CD4-positive, alpha-beta T cell (primary cell): Measurements from ENCODE around the gene TRIM43. TPM values are rescaled to one million over a fixed set of nuclear protein-coding genes. Genes with fewer than 3 reads are reported as not detected.
"Not testable (repeated sequence)": the region's sequence is repeated elsewhere in the genome, so short reads cannot be mapped to it uniquely, and the experiment has no call there.

ENCODE experiments used
- ATAC-seq: fragments of 200-7000 bp; cut with Tn5 transposase; one replicate; pipeline ENCODE4 v1.10.0; 2022; ENCODE audit warnings: mild to moderate bottlenecking; ENCODE audit not compliant: poor library complexity
- CTCF ChIA-PET: fragments of 350-600 bp; sonication (Branson Sonifier 250); formaldehyde crosslinking; loops from one replicate; lab custom pipeline; 2021; ENCODE audit warnings: antibody characterized with exemption, inconsistent platforms; lab: Charles Lee
- POLR2A ChIA-PET: fragments of 350-600 bp; sonication (Branson Sonifier 250); formaldehyde crosslinking; loops from one replicate; lab custom pipeline; 2021; ENCODE audit warnings: antibody characterized with exemption, inconsistent platforms; lab: Charles Lee
- DNase-seq, 14 experiments: peaks; one replicate each; pipeline ENCODE4 v3.0.0-alpha.2; 2013 to 2020; ENCODE audit warnings: mixed read lengths in 2 of 14
- H3K27ac ChIP-seq, 2 donors: one replicate each; pipeline versions ENCODE4 v1.5.1 to v1.7.0; 2013; ENCODE audit warnings: low read length in 2 of 2, low read depth in 1 of 2, mild to moderate bottlenecking in 1 of 2
- H3K27me3 ChIP-seq, 2 experiments: 1 replicate in 1 of 2; 2 replicates in 1 of 2; pipeline versions ENCODE4 v1.6.1 to v1.7.0; 2013; ENCODE audit warnings: low read length in 2 of 2, control low read depth in 1 of 2, mild to moderate bottlenecking in 1 of 2, moderate library complexity in 1 of 2; ENCODE audit not compliant: insufficient read depth in 2 of 2, control insufficient read depth in 1 of 2
- H3K36me3 ChIP-seq: one replicate; pipeline ENCODE4 v1.6.1; 2013; ENCODE audit warnings: low read length, control low read depth; ENCODE audit not compliant: insufficient read depth
- H3K4me1 ChIP-seq: one replicate; pipeline ENCODE4 v1.6.1; 2013; ENCODE audit warnings: low read length, control low read depth; ENCODE audit not compliant: insufficient read depth
- H3K4me3 ChIP-seq: one replicate; pipeline ENCODE4 v1.5.1; 2013; ENCODE audit warnings: mild to moderate bottlenecking, low read length, moderate library complexity
- H3K9me3 ChIP-seq, 2 experiments: 1 replicate in 1 of 2; 2 replicates in 1 of 2; pipeline versions ENCODE4 v1.6.1 to v1.7.0; 2013; ENCODE audit warnings: low read length in 2 of 2, mild to moderate bottlenecking in 2 of 2, control low read depth in 1 of 2, moderate library complexity in 1 of 2; ENCODE audit not compliant: control insufficient read depth in 1 of 2, insufficient read depth in 1 of 2
- H3K27ac Mint-ChIP-seq: one replicate; pipeline ENCODE4 v1.8.0; 2020; ENCODE audit warnings: mixed read lengths
- H3K27me3 Mint-ChIP-seq: one replicate; pipeline ENCODE4 v1.8.0; 2021; ENCODE audit warnings: mixed read lengths
- H3K36me3 Mint-ChIP-seq: one replicate; pipeline ENCODE4 v1.8.0; 2021; ENCODE audit warnings: low read depth, mixed read lengths
- H3K4me1 Mint-ChIP-seq: one replicate; pipeline ENCODE4 v1.8.0; 2021; ENCODE audit warnings: low read depth, mixed read lengths
- H3K4me3 Mint-ChIP-seq: one replicate; pipeline ENCODE4 v1.8.0; 2020; ENCODE audit warnings: mild to moderate bottlenecking, mixed read lengths
- H3K9me3 Mint-ChIP-seq: one replicate; pipeline ENCODE4 v1.8.0; 2020; ENCODE audit warnings: mixed read lengths
- CTCF ChIP-seq: fragments of 200-600 bp; IDR thresholded peaks from one replicate; pipeline ENCODE4 v1.8.0; 2022; ENCODE audit warnings: antibody characterized with exemption, mild to moderate bottlenecking
- intact Hi-C, 2 experiments: fragments of 100-400 bp; cut with DNase I in 1 of 2; cut with micrococcal nuclease in 1 of 2; formaldehyde crosslinking; loops; one replicate each; pipeline versions ENCODE4 v1.15.1 to v1.9.0; 2023 to 2025; cut with DNase I, micrococcal nuclease
- polyA plus RNA-seq, 2 donors: library from polyadenylated mRNA; unstranded; fragments of 120-200 nt; gene quantifications; one replicate each; pipeline ENCODE4 v1.2.1, GENCODE V29; 2013
- total RNA-seq, 174 experiments: library from RNA in 2 of 174; stranded (reverse) in 2 of 174; gene quantifications; one replicate each; pipeline ENCODE4 v1.2.3 and lab custom pipeline; 2021 to 2026

Gene TRIM43
- total RNA-seq = not detected
- polyA plus RNA-seq (2013, experiment 1 of 2) = not detected
- polyA plus RNA-seq (2013, experiment 2 of 2) = not detected
- 0 to 0.06 (median 0) reads per million in 172 experiments for total RNA-seq (lab: John Stamatoyannopoulos, UW)

GRCh38 chr2:95591701-95592100 lies at the start of gene TRIM43:
Gene TRIM43, plus strand, starts transcription at chr2:95592001. Its CDS starts 2,023 bp downstream, at chr2:95594024.
- H3K9me3 Mint-ChIP-seq, ATAC-seq, POLR2A ChIA-PET, H3K27ac Mint-ChIP-seq, H3K36me3 ChIP-seq, H3K4me3 ChIP-seq, H3K27me3 Mint-ChIP-seq, H3K27me3 ChIP-seq, H3K27ac ChIP-seq, intact Hi-C loops, CTCF ChIA-PET, H3K4me1 Mint-ChIP-seq, H3K9me3 ChIP-seq, DNase-seq, H3K4me1 ChIP-seq, H3K4me3 Mint-ChIP-seq, H3K36me3 Mint-ChIP-seq: not testable (repeated sequence)

- DNase-seq (no peak), ATAC-seq (no peak)
- Mint-ChIP-seq H3K36me3 (no peaks in the 10 kb centered on the region), H3K4me1 (no peaks in the 10 kb centered on the region), H3K9me3 (no peaks in the 10 kb centered on the region), H3K27ac (no peak overlapping the region), H3K4me3 (no peak overlapping the region), H3K27me3 (peaks cover 28% of the 10 kb centered on the region)
- H3K36me3 ChIP-seq = no peaks in the 10 kb centered on the region
- ChIA-PET CTCF (no interaction called here), POLR2A (no interaction called here)
- TF ChIP-seq CTCF = no peak
- no peak overlapping the region for H3K4me3 ChIP-seq
- no peaks in the 10 kb centered on the region for H3K9me3 ChIP-seq
- H3K27me3 ChIP-seq = peaks cover 0 to 12% of the 10 kb centered on the region in 2 experiments
- H3K4me1 ChIP-seq = no peaks in the 10 kb centered on the region
- H3K27ac ChIP-seq = no peak overlapping the region
- intact Hi-C loops = no loop called here
Measured at GRCh38 chr2:95551055-95551568, 40.7 kb upstream of the TRIM43 start.

DNA sequence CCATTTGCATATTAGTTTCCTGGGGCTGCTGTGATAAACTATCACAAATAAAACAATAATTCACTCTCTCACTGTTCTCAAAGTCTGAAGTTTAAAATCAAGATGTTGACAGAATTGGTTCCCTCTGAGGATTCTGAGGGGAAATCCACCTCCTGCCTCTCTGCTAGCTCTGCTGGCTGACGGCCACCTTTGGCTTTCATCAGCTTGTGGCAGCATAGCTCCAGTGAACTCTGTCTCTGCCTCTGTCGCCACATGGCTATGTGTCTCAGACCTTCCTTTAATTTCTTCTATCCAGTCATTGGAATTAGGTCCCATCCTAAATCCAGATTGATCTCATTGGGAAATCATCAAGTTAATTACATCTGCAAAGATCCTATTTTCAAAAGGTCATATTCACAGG lies 38.9 kb upstream of the TRIM43 start:
- Mint-ChIP-seq H3K4me1 (no peaks in the 10 kb centered on the region), H3K4me3 (no peak overlapping the region), H3K27ac (no peak overlapping the region), H3K9me3 (no peaks in the 10 kb centered on the region), H3K36me3 (no peaks in the 10 kb centered on the region), H3K27me3 (peaks cover 28% of the 10 kb centered on the region)
- H3K4me3 ChIP-seq = no peak overlapping the region
- CTCF ChIA-PET = no interaction called here
- no peaks in the 10 kb centered on the region for H3K9me3 ChIP-seq
- no peak overlapping the region for H3K27ac ChIP-seq
- H3K4me1 ChIP-seq = no peaks in the 10 kb centered on the region
- H3K27me3 ChIP-seq = peaks cover 0 to 12% of the 10 kb centered on the region in 2 experiments
- TF ChIP-seq CTCF = no peak
- ATAC-seq = no peak
- no peak for DNase-seq
- no peaks in the 10 kb centered on the region for H3K36me3 ChIP-seq
- POLR2A ChIA-PET = no interaction called here
- intact Hi-C loops = no loop called here

DNA sequence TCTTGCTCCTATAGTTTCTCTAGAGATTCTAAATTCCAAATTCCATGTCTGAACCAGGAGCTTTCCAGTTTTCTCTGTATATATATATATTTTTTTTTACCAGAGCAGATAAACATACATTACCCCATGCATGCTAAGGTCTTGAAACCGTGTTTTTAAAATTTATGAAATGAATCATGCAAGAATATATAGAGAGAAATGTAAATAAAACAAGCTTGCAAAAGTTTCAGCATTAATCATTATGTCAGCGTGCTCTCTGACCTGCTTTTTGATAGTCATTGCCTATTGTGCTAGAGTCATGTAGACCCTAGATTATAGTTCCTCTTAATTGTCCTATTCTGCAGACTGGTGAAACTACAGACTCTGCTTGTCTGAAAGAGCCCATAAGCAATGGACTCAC lies 22.6 kb upstream of the TRIM43 start:
- ChIA-PET POLR2A (no interaction called here), CTCF (interaction anchor here (0.6 kb wide), 1 partner anchor 85 kb away, joined by 3 read pairs; no protein-coding TSS in a partner anchor)
- TF ChIP-seq CTCF = no peak
- ATAC-seq (no peak), DNase-seq (no peak)
- Mint-ChIP-seq H3K27me3 (peaks cover 46% of the 10 kb centered on the region), H3K27ac (no peak overlapping the region), H3K4me1 (no peaks in the 10 kb centered on the region), H3K36me3 (no peaks in the 10 kb centered on the region), H3K9me3 (no peaks in the 10 kb centered on the region), H3K4me3 (no peak overlapping the region)
- H3K36me3 ChIP-seq = no peaks in the 10 kb centered on the region
- H3K27me3 ChIP-seq = peaks cover 5 to 12% of the 10 kb centered on the region in 2 experiments
- intact Hi-C loops = no loop called here
- no peaks in the 10 kb centered on the region for H3K4me1 ChIP-seq
- H3K9me3 ChIP-seq = no peaks in the 10 kb centered on the region
- H3K4me3 ChIP-seq = no peak overlapping the region
- H3K27ac ChIP-seq = no peak overlapping the region
